HG03469 (cell line): ENCODE results near the gene LMAN2L.

ENCODE experiments used
- ATAC-seq: cut with Tn5 transposase; IDR thresholded peaks from one replicate; pipeline ENCODE4 v1.9.1; 2021; ENCODE audit warnings: mild to moderate bottlenecking, moderate library complexity, moderate number of reproducible peaks; ENCODE audit not compliant: unreplicated experiment

LMAN2L gene

GRCh38 chr2:96739633-96740428, at the start of gene LMAN2L:
TSS of gene LMAN2L (minus strand) at chr2:96740064. CDS start at chr2:96740040, 24 bp downstream.
- peak; percentile 92 for ATAC-seq

GRCh38 chr2:96789245-96789617, 49.4 kb upstream of the LMAN2L start:
- no peak for ATAC-seq

GRCh38 chr2:96788442-96789244, 48.8 kb upstream of the LMAN2L start:
- no peak for ATAC-seq

GRCh38 chr2:96787411-96787810, 47.5 kb upstream of the LMAN2L start:
- no peak for ATAC-seq

- ATAC-seq, result no peak
These were observed 43.5 kb upstream of the LMAN2L start for GRCh38 chr2:96783388-96783787.

GRCh38 chr2:96775160-96775559, 35.3 kb upstream of the LMAN2L start:
- no peak for ATAC-seq

GRCh38 chr2:96773922-96774321, 34.1 kb upstream of the LMAN2L start:
- ATAC-seq, result no peak

GRCh38 chr2:96772903-96773671, 33.2 kb upstream of the LMAN2L start:
- ATAC-seq, result no peak

- no peak for ATAC-seq
These were observed 32.1 kb upstream of the LMAN2L start for GRCh38 chr2:96771796-96772618.

- no peak for ATAC-seq
These were observed 30.8 kb upstream of the LMAN2L start for GRCh38 chr2:96770442-96771202.

- no peak for ATAC-seq
These were observed 29.9 kb upstream of the LMAN2L start for GRCh38 chr2:96769814-96770213.

- ATAC-seq, result peak; percentile 27
These were observed 28.3 kb upstream of the LMAN2L start for GRCh38 chr2:96768083-96768561.

GRCh38 chr2:96767135-96767871, 27.4 kb upstream of the LMAN2L start:
- no peak for ATAC-seq

GRCh38 chr2:96764253-96764637, 24.4 kb upstream of the LMAN2L start:
- ATAC-seq, result no peak

- no peak for ATAC-seq
These were observed 23.8 kb upstream of the LMAN2L start for GRCh38 chr2:96763511-96764252.

GRCh38 chr2:96762529-96763311, 22.9 kb upstream of the LMAN2L start:
- ATAC-seq, result no peak
